K562 (cell line): ENCODE results near the gene HOXB7. TPM values are rescaled to one million over a fixed set of nuclear protein-coding genes. Genes with fewer than 3 reads are reported as not detected.

Experiments used
- ATAC-seq: fragments of 200-7000 bp; cut with Tn5 transposase; 3 replicates; pipeline ENCODE4 v1.9.1; 2020; ENCODE audit warnings: moderate library complexity
- BruUV-seq: library from RNA; stranded (reverse); fragments of 400-500 nt; replicated peaks from 2 replicates; lab custom pipeline; 2021; lab: Mats Ljungman, UMichigan
- CTCF ChIA-PET: fragments of 300-600 bp; formaldehyde crosslinking; extraction: SDS; loops from one replicate; lab custom pipeline; 2021; ENCODE audit warnings: low intra/inter-chr PET ratio; lab: Yijun Ruan, JAX
- POLR2A ChIA-PET: fragments of 300-600, 350-650 bp; sonication (Branson Sonifier 250); formaldehyde crosslinking; extraction: SDS; loops from one replicate; lab custom pipeline; 2021; ENCODE audit warnings: antibody characterized with exemption, inconsistent platforms; lab: Yijun Ruan, JAX
- DNase-seq, 4 experiments: peaks; one replicate each; pipeline versions ENCODE4 v3.0.0 to v3.0.0-alpha.2; 2011 to 2018; ENCODE audit warnings: low spot score in 3 of 4, mixed read lengths in 3 of 4; ENCODE audit errors: extremely low read depth in 1 of 4
- FAIRE-seq: peaks from 2 replicates; lab custom pipeline; 2011; peaks lifted over from hg19 to GRCh38; lab: Jason Lieb, UNC
- H2AFZ ChIP-seq: 2 replicates; pipeline ENCODE4 v1.6.0; 2011; ENCODE audit warnings: low read depth, low read length, control low read depth, inconsistent platforms
- H3K27ac ChIP-seq: fragments of 200-600 bp; 3 replicates; pipeline ENCODE4 v1.8.0; 2011; ENCODE audit warnings: low read depth, mild to moderate bottlenecking, control low read depth, inconsistent platforms, low read length, moderate library complexity, mixed read lengths; ENCODE audit errors: extremely low read depth
- H3K27me3 ChIP-seq, 2 experiments: fragments of 300-600 bp in 1 of 2; 2 replicates in 1 of 2; 3 replicates in 1 of 2; pipeline versions ENCODE4 v1.6.0 to v1.8.0; 2011; ENCODE audit warnings: inconsistent platforms in 2 of 2, low read length in 2 of 2, mild to moderate bottlenecking in 1 of 2, mixed read lengths in 1 of 2, moderate library complexity in 1 of 2; ENCODE audit not compliant: control insufficient read depth in 2 of 2, insufficient read depth in 2 of 2
- H3K36me3 ChIP-seq: fragments of 300-600 bp; 3 replicates; pipeline ENCODE4 v1.8.0; 2011; ENCODE audit warnings: mild to moderate bottlenecking, low read length, inconsistent platforms; ENCODE audit not compliant: control insufficient read depth, insufficient read depth
- H3K4me1 ChIP-seq, 2 experiments: fragments of 200-600 bp in 1 of 2; replicated peaks in 1 of 2; 2 replicates in 1 of 2; 3 replicates in 1 of 2; pipeline versions ENCODE4 v1.5.1 to v1.8.0; 2011; ENCODE audit warnings: inconsistent platforms in 2 of 2, low read length in 2 of 2, mild to moderate bottlenecking in 1 of 2, mixed read lengths in 1 of 2, moderate library complexity in 1 of 2; ENCODE audit not compliant: control insufficient read depth in 2 of 2, insufficient read depth in 2 of 2
- H3K4me2 ChIP-seq: 2 replicates; pipeline ENCODE4 v1.6.1; 2011; ENCODE audit warnings: low read length, control low read depth, inconsistent platforms, mixed read lengths; ENCODE audit not compliant: insufficient read depth
- H3K4me3 ChIP-seq: fragments of 200-600 bp; sonication (generic), shearing (Covaris generic); 2 replicates; pipeline ENCODE4 v1.5.1; 2016; ENCODE audit warnings: control low read depth, inconsistent platforms
- H3K79me2 ChIP-seq: fragments of 200-600 bp; 3 replicates; pipeline ENCODE4 v1.8.0; 2011; ENCODE audit warnings: low read length, inconsistent platforms; ENCODE audit not compliant: control insufficient read depth, insufficient read depth
- H3K9ac ChIP-seq, 2 experiments: 2 replicates each; pipeline versions ENCODE4 v1.6.0 to v1.6.1; 2011; ENCODE audit warnings: low read depth in 2 of 2, low read length in 2 of 2, control low read depth in 1 of 2, inconsistent platforms in 1 of 2, mild to moderate bottlenecking in 1 of 2, mixed read lengths in 1 of 2; ENCODE audit not compliant: insufficient read depth in 1 of 2
- H3K9me1 ChIP-seq: one replicate; pipeline ENCODE4 v1.6.0; 2011; ENCODE audit warnings: inconsistent platforms, mild to moderate bottlenecking, low read length, moderate library complexity; ENCODE audit not compliant: control insufficient read depth, insufficient read depth
- H3K9me3 ChIP-seq: replicated peaks from 2 replicates; pipeline ENCODE4 v1.5.1; 2011; ENCODE audit warnings: low read depth, low read length, inconsistent platforms; ENCODE audit not compliant: control insufficient read depth, insufficient read depth
- H4K20me1 ChIP-seq: replicated peaks from 2 replicates; pipeline ENCODE4 v1.6.1; 2011; ENCODE audit warnings: low read length, inconsistent platforms, mixed read lengths; ENCODE audit not compliant: control insufficient read depth, insufficient read depth
- CXXC5 ChIP-seq: fragments of 250-450 bp; sonication (Bioruptor Pico); IDR thresholded peaks from 2 replicates; pipeline ENCODE4 v1.8.0; 2022; ENCODE audit warnings: inconsistent platforms, mild to moderate bottlenecking, moderate library complexity
- HDGF ChIP-seq: fragments of 450-650 bp; IDR thresholded peaks from 2 replicates; pipeline ENCODE4 v1.6.1; 2016
- HINFP ChIP-seq: fragments of 450-650 bp; conservative IDR thresholded peaks from 2 replicates; pipeline ENCODE4 v1.6.1; 2016; ENCODE audit warnings: missing genetic modification characterization, low read depth, mild to moderate bottlenecking, control low read depth, missing compliant biosample characterization
- HSF4 ChIP-seq: fragments of 250-450 bp; sonication (Bioruptor Pico); IDR thresholded peaks from 2 replicates; pipeline ENCODE4 v2.1.2; 2022; ENCODE audit warnings: mild to moderate bottlenecking, moderate library complexity, borderline replicate concordance
- KAT7 ChIP-seq: sonication (generic); formaldehyde crosslinking; IDR thresholded peaks from 2 replicates; pipeline ENCODE4 v1.8.0; 2022; ENCODE audit warnings: missing genetic modification reagents, mild to moderate bottlenecking, borderline replicate concordance
- LEF1 ChIP-seq: fragments of 450-650 bp; IDR thresholded peaks from 2 replicates; pipeline ENCODE4 v1.6.1; 2016; ENCODE audit warnings: mild to moderate bottlenecking
- NFRKB ChIP-seq: fragments of 450-650 bp; IDR thresholded peaks from 2 replicates; pipeline ENCODE4 v1.6.1; 2016; ENCODE audit warnings: low read depth
- NR2C1 ChIP-seq, 2 experiments: fragments of 450-650 bp; IDR thresholded peaks; 2 replicates each; pipeline ENCODE4 v1.6.1; 2017; ENCODE audit warnings: mild to moderate bottlenecking in 2 of 2, antibody characterized with exemption in 1 of 2, inconsistent platforms in 1 of 2, missing compliant biosample characterization in 1 of 2, missing genetic modification characterization in 1 of 2
- NR4A1 ChIP-seq, 2 experiments: fragments of 250-450 bp in 1 of 2; fragments of 450-650 bp in 1 of 2; sonication (Bioruptor Pico) in 1 of 2; IDR thresholded peaks; 2 replicates each; pipeline versions ENCODE4 v1.4.0 to v1.6.1; 2016 to 2020; ENCODE audit warnings: mild to moderate bottlenecking in 2 of 2, missing compliant biosample characterization in 1 of 2, missing genetic modification characterization in 1 of 2, moderate library complexity in 1 of 2
- OTX1 ChIP-seq: fragments of 450-650 bp; formaldehyde crosslinking; IDR thresholded peaks from 2 replicates; pipeline ENCODE4 v1.4.0; 2022; ENCODE audit warnings: mild to moderate bottlenecking
- PYGO2 ChIP-seq: fragments of 450-650 bp; IDR thresholded peaks from 2 replicates; pipeline ENCODE4 v1.6.1; 2016; ENCODE audit warnings: mild to moderate bottlenecking, missing genetic modification characterization, moderate library complexity, missing compliant biosample characterization
- YY1 ChIP-seq, 3 experiments: IDR thresholded peaks; 2 replicates each; pipeline ENCODE4 v1.6.1; 2011; ENCODE audit warnings: low read length in 2 of 3, mild to moderate bottlenecking in 2 of 3, moderate library complexity in 2 of 3, borderline replicate concordance in 1 of 3, control low read depth in 1 of 3, low read depth in 1 of 3; ENCODE audit not compliant: insufficient read depth in 3 of 3, insufficient replicate concordance in 2 of 3, control insufficient read depth in 1 of 3, insufficient read length in 1 of 3; ENCODE audit errors: extremely low read depth in 1 of 3
- ZHX1 ChIP-seq: fragments of 150-350 bp; conservative IDR thresholded peaks from 2 replicates; pipeline ENCODE4 v1.6.1; 2014; ENCODE audit warnings: low read length
- ZNF253 ChIP-seq: fragments of 250-450 bp; sonication (Bioruptor Pico); conservative IDR thresholded peaks from 2 replicates; pipeline ENCODE4 v1.6.1; 2021; ENCODE audit warnings: mild to moderate bottlenecking
- ZNF583 ChIP-seq: fragments of 250-450 bp; sonication (Bioruptor Pico); IDR thresholded peaks from 2 replicates; pipeline ENCODE4 v1.4.0; 2020
- WGBS: fragments of 100-300 bp; shearing (Covaris generic); methylation state at CpG from one replicate; pipeline ENCODE4 v1.1.6; 2016; ENCODE audit warnings: low coverage, mixed read lengths; ENCODE audit not compliant: insufficient coverage; ENCODE audit errors: missing lambda C conversion rate; 5-methylcytosine and 5-hydroxymethylcytosine counted together
- in situ Hi-C: fragments of 300-500 bp; cut with MboI; formaldehyde crosslinking; loops from 4 replicates; pipeline ENCODE4 v1.15.0; 2018; ENCODE audit warnings: inconsistent platforms, mixed read lengths
- intact Hi-C: fragments of 100-400 bp; cut with micrococcal nuclease; formaldehyde crosslinking; loops from 2 replicates; pipeline ENCODE4 v1.14.2; 2022
- polyA plus RNA-seq, 8 experiments: library from polyadenylated mRNA; depleted of rRNA in 4 of 8; stranded (reverse) in 5 of 8; unstranded in 3 of 8; fragments of >200 nt; fragmentation: Nextera tagmentation in 2 of 8; fragmentation: Illumina TruSeq in 1 of 8; extraction: Ambion mirVana in 2 of 8; extraction: Trizol in 1 of 8; gene quantifications; 2 replicates each; pipeline versions ENCODE4 v1.2.1 to v1.2.3, GENCODE V29; 2011 to 2014; ENCODE audit warnings: inconsistent platforms in 1 of 8, missing spikeins in 1 of 8
- total RNA-seq, 7 experiments: library from RNA; depleted of rRNA in 6 of 7; stranded (reverse); fragments of >200 nt in 6 of 7; fragmentation: Illumina TruSeq in 2 of 7; extraction: Trizol in 2 of 7; gene quantifications; 2 replicates each; pipeline versions ENCODE4 v1.2.1 to v1.2.3, GENCODE V29; 2011 to 2021; ENCODE audit warnings: low replicate concordance in 1 of 7

Gene HOXB7
- total and polyA plus RNA-seq, 9 of the 15 experiments (the other 6 are each of a cell fraction or from before 2014, with no cell fraction given), result 5.5 to 16.7 (median 8.3) TPM

GRCh38 chr17:48631693-48632578 lies 21.1 kb upstream of the HOXB7 start:
- DNase-seq (peak in 1 of 4 experiments; percentile 57), ATAC-seq (no peak), FAIRE-seq (no peak)
- Histone ChIP-seq H3K27ac (peak overlapping the region; percentile 97), H3K4me1 (peaks cover 51 to 73% of the 10 kb centered on the region in 2 experiments), H3K9ac (peak overlapping the region; percentile 82 to 95), H3K27me3 (no peaks in the 10 kb centered on the region), H3K79me2 (peaks cover 54% of the 10 kb centered on the region), H4K20me1 (no peaks in the 10 kb centered on the region), H3K36me3 (peaks cover 10% of the 10 kb centered on the region; the same call in 1 of the 3 replicates), H3K4me3 (peak overlapping the region; percentile 97; the same call in 1 of the 2 replicates), H3K9me1 (no peaks in the 10 kb centered on the region), H2AFZ (peak overlapping the region; percentile 80), H3K9me3 (no peaks in the 10 kb centered on the region), H3K4me2 (peak overlapping the region; percentile 99)
- ChIA-PET POLR2A (interaction anchor here (0.6 to 2.5 kb wide), 8 partner anchors 8 to 499 kb away, joined by 3 to 21 read pairs (median 4); no protein-coding TSS in a partner anchor), CTCF (no interaction called here)
- no TSS peak for BruUV-seq
- 28% methylated on average over 7 of the region's 7 CpGs for WGBS
- in situ Hi-C loops (no loop called here), intact Hi-C loops (no loop called here)
- 0 out of 2 replicates have a peak, but pooled peaks have one; percentile 20 for TF ChIP-seq KAT7 (CRISPR knock-in tag)
- TF ChIP-seq NFRKB, result peak; percentile 79
- TF ChIP-seq OTX1 (CRISPR knock-in tag), result no peak
- no peak for TF ChIP-seq NR4A1 (CRISPR knock-in tag; IDR thresholded peaks at IDR 0.05)
- TF ChIP-seq NR4A1 (tag; IDR thresholded peaks at IDR 0.05), result peak; percentile 36; the same call in 1 of the 2 replicates
- 0 out of 2 replicates have a peak, but pooled peaks have one; percentile 8 for TF ChIP-seq HINFP (tag)
- TF ChIP-seq NR2C1 (IDR thresholded peaks at IDR 0.05), result no peak
- 0 out of 2 replicates have a peak, but pooled peaks have one; percentile 14 for TF ChIP-seq NR2C1 (tag; IDR thresholded peaks at IDR 0.05)
- TF ChIP-seq HDGF, result no peak
- TF ChIP-seq CXXC5, result 0 out of 2 replicates have a peak, but pooled peaks have one; percentile 24
- TF ChIP-seq HSF4 (CRISPR knock-in tag), result peak; percentile 46; the same call in 1 of the 2 replicates
- TF ChIP-seq LEF1, result peak; percentile 46; the same call in 1 of the 2 replicates
- no peak for TF ChIP-seq ZNF253 (CRISPR knock-in tag)
- TF ChIP-seq YY1 (IDR thresholded peaks at IDR 0.05; ENCODE audit: borderline replicate concordance in 1 of 3, control insufficient read depth in 1 of 3, extremely low read depth in 1 of 3, insufficient read depth in 3 of 3, insufficient read length in 1 of 3, insufficient replicate concordance in 2 of 3, low read depth in 1 of 3, low read length in 2 of 3), result peak in 1 of 3 experiments; percentile 24
- peak; percentile 69; the same call in 1 of the 2 replicates for TF ChIP-seq ZNF583 (CRISPR knock-in tag)
- TF ChIP-seq ZHX1, result no peak
- TF ChIP-seq PYGO2 (tag), result peak; percentile 51; the same call in 1 of the 2 replicates
